Progenitor cell of endocrine pancreas (in vitro differentiated cells): ENCODE measurements around the gene OVOL2. TPM values are rescaled to one million over a fixed set of nuclear protein-coding genes. Genes with fewer than 3 reads are reported as not detected.

Experiments used
- DNase-seq: peaks from one replicate; pipeline ENCODE4 v3.0.0; 2021; ENCODE audit warnings: low spot score; ENCODE audit not compliant: unreplicated experiment
- H3K27ac Mint-ChIP-seq: 2 replicates; pipeline ENCODE4 v1.8.0; 2021; ENCODE audit warnings: mild to moderate bottlenecking, moderate library complexity, mixed read lengths
- H3K27me3 Mint-ChIP-seq: 2 replicates; pipeline ENCODE4 v1.8.0; 2021; ENCODE audit warnings: mixed read lengths
- H3K36me3 Mint-ChIP-seq: 2 replicates; pipeline ENCODE4 v1.8.0; 2022; ENCODE audit warnings: mixed read lengths; ENCODE audit not compliant: insufficient read depth
- H3K4me1 Mint-ChIP-seq: 2 replicates; pipeline ENCODE4 v1.8.0; 2021; ENCODE audit warnings: low read depth, mixed read lengths
- H3K4me3 Mint-ChIP-seq: 2 replicates; pipeline ENCODE4 v1.8.0; 2021; ENCODE audit warnings: low read depth, mild to moderate bottlenecking, moderate library complexity, mixed read lengths
- H3K9me3 Mint-ChIP-seq: 2 replicates; pipeline ENCODE4 v1.8.0; 2021; ENCODE audit warnings: low read depth, mixed read lengths
- CTCF ChIP-seq: fragments of 200-600 bp; sonication (generic); IDR thresholded peaks from one replicate; pipeline ENCODE4 v1.5.0; 2021; ENCODE audit warnings: antibody characterized with exemption, mild to moderate bottlenecking; ENCODE audit not compliant: unreplicated experiment
- total RNA-seq: library from RNA; stranded (reverse); gene quantifications from 2 replicates; pipeline ENCODE4 v1.2.1, GENCODE V29; 2021

Gene OVOL2
- total RNA-seq, 1 donor from 2014 or later: 5.9 TPM

DNA sequence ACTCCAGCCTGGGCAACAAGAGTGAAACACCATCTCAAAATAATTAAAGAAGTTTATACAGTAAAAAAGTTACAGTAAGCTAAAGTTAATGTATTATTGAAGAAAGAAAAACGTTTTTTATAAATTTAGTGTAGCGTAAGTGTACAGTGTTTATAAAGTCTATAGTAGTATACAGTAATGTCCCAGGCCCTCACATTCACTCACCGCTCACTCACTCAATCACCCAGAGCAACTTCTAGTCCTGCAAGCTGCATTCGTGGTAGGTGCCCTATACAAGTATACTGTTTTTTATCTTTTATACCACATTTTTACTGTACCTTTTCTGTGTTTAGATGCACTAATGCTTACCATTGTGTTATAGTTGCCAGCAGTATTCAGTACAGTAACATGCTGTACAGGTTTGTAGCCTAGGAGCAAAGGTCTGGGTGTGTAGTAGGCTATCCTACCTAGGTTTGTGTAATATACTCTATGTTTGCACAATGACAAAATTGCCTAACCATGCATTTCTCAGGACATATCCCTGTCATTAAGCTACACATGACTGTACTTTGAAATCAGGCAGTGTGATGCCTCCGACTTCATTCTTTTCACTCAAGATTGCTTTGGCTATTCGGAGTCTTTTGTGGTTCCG, 72.2 kb downstream of the OVOL2 start:
- Mint-ChIP-seq H3K9me3 (no peaks in the 10 kb centered on the region), H3K27me3 (no peaks in the 10 kb centered on the region), H3K4me3 (no peak overlapping the region), H3K36me3 (peaks cover 3% of the 10 kb centered on the region), H3K4me1 (peaks cover 3% of the 10 kb centered on the region), H3K27ac (no peak overlapping the region)
- no peak for DNase-seq
- no peak for TF ChIP-seq CTCF

GRCh38 chr20:17976305-17976704, 81.4 kb downstream of the OVOL2 start:
- Mint-ChIP-seq H3K9me3 (no peaks in the 10 kb centered on the region), H3K36me3 (peaks cover 18% of the 10 kb centered on the region), H3K27me3 (no peaks in the 10 kb centered on the region), H3K4me1 (peaks cover 16% of the 10 kb centered on the region), H3K4me3 (no peak overlapping the region), H3K27ac (no peak overlapping the region)
- TF ChIP-seq CTCF: no peak
- DNase-seq: no peak

Other genes starting within 250 kb of the OVOL2 start
- gene SNX5, start 89.1 kb downstream of the OVOL2 start, total RNA-seq: 106 and 109 TPM in 2 replicates
- gene MGME1, start 88.9 kb downstream of the OVOL2 start, total RNA-seq: 20.3 and 24.6 TPM in 2 replicates
- 26.1 and 26.7 TPM in 2 replicates for gene KAT14, start 79.9 kb upstream of the OVOL2 start, total RNA-seq
- 18.5 and 20.0 TPM in 2 replicates for gene PET117, start 79.9 kb upstream of the OVOL2 start, total RNA-seq
- gene ZNF133, start 230.6 kb upstream of the OVOL2 start, total RNA-seq: 25.0 and 27.2 TPM in 2 replicates